ENCODE results near the gene KLF3.

The KLF3 gene

DNA sequence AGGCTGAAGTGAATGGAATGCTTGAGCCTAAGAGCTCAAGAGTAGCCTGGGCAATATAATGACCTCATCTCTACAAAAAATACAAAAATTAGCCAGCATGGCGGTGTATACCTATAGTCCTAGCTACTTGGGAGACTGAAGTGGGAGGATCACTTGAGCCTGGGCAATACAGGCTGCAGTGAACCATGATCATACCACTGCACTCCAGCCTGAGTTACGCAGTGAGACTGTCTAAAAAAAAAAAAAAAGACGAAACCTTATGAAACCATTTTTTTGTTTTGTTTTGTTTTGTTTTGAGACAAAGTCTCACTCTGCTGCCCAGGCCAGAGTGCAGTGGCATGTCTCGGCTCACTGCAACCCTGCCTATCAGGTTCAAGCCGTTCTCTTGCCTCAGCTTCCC is 81.9 kb downstream of the KLF3 start:
- DNase-seq (ENCODE audit: low spot score): no peak

DNA sequence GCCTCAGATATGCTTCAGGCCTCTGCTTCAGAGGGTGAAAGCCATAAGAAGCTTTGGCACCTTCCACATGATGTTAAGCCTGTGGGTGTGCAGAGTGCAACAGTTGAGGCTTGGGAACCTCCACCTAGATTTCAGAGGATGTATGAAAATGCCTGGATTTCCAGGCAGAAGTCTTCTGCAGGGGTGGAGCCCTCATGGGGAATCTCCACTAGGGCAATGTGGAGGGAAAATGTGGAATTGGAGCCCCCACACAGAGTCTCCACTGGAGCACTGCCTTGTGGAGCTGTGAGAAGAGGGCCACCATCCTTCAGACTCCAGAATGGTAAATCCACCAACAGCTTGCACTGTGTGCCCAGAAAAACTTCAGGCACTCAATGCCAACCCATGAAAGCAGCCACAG is 83.6 kb downstream of the KLF3 start:
- DNase-seq (ENCODE audit: low spot score): no peak

DNA sequence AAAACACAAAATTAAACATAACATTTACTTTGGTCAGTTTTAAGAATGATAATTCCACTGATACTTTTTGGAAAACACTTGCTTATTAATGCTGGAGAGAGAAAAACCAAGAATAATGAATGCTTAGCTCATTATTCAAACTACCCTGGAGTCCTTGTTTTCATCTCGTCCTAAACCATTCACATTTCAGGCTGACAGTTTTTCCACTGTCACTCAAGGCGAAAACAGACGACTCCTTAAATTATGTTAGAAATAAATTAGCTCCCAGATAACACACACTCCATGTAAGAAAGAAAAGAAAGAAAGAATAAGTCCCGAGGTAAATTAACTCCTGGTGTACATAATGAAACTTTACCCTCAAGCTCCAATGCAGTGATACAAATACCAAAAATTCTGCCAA is 85.3 kb downstream of the KLF3 start:
- DNase-seq (ENCODE audit: low spot score): no peak

All from AG20443 (cell line).